H9 (cell line): ENCODE measurements around the gene GLRA2. TPM values are rescaled to one million over a fixed set of nuclear protein-coding genes. Genes with fewer than 3 reads are reported as not detected.

Experiments used
- DNase-seq: peaks from one replicate; pipeline ENCODE4 v3.0.0-alpha.2; 2017
- H2AFZ ChIP-seq: one replicate; pipeline ENCODE4 v1.6.1; 2013; ENCODE audit warnings: mild to moderate bottlenecking, low read length, control low read depth, moderate library complexity
- H2AK5ac ChIP-seq: 2 replicates; pipeline ENCODE4 v1.6.1; 2013; ENCODE audit warnings: low read length, control low read depth, mixed read lengths; ENCODE audit not compliant: insufficient read length
- H2BK120ac ChIP-seq: one replicate; pipeline ENCODE4 v1.6.1; 2013; ENCODE audit warnings: low read depth, mild to moderate bottlenecking, low read length, control low read depth, inconsistent platforms; ENCODE audit not compliant: poor library complexity, severe bottlenecking
- H2BK12ac ChIP-seq: 2 replicates; pipeline ENCODE4 v1.6.1; 2013; ENCODE audit warnings: low read length, control low read depth, mixed read lengths, low read depth; ENCODE audit not compliant: insufficient read length
- H2BK15ac ChIP-seq: 2 replicates; pipeline ENCODE4 v1.6.1; 2013; ENCODE audit warnings: low read depth, low read length, control low read depth
- H2BK20ac ChIP-seq: one replicate; pipeline ENCODE4 v1.6.1; 2013; ENCODE audit warnings: low read depth, mild to moderate bottlenecking, low read length, control low read depth, inconsistent platforms; ENCODE audit not compliant: poor library complexity, severe bottlenecking
- H2BK5ac ChIP-seq: 2 replicates; pipeline ENCODE4 v1.6.1; 2013; ENCODE audit warnings: low read length, control low read depth, mixed read lengths; ENCODE audit not compliant: insufficient read length
- H3K14ac ChIP-seq: 2 replicates; pipeline ENCODE4 v1.6.1; 2013; ENCODE audit warnings: low read length, control low read depth; ENCODE audit not compliant: insufficient read depth
- H3K18ac ChIP-seq: 2 replicates; pipeline ENCODE4 v1.6.1; 2013; ENCODE audit warnings: low read depth, mild to moderate bottlenecking, mixed read lengths, low read length, control low read depth; ENCODE audit not compliant: insufficient read length
- H3K23ac ChIP-seq: 2 replicates; pipeline ENCODE4 v1.6.1; 2013; ENCODE audit warnings: low read length, control low read depth, mixed read lengths, low read depth; ENCODE audit not compliant: insufficient read length
- H3K23me2 ChIP-seq: 2 replicates; pipeline ENCODE4 v1.6.1; 2013; ENCODE audit warnings: low read depth, mild to moderate bottlenecking, mixed read lengths, low read length, control low read depth; ENCODE audit not compliant: insufficient read length, poor library complexity, severe bottlenecking
- H3K27ac ChIP-seq: 2 replicates; pipeline ENCODE4 v1.5.1; 2013; ENCODE audit warnings: low read length, control low read depth, mixed read lengths, low read depth; ENCODE audit not compliant: insufficient read length
- H3K27me3 ChIP-seq: 2 replicates; pipeline ENCODE4 v1.6.1; 2013; ENCODE audit warnings: low read length, control low read depth, inconsistent platforms; ENCODE audit not compliant: insufficient read depth
- H3K4ac ChIP-seq: 2 replicates; pipeline ENCODE4 v1.6.1; 2013; ENCODE audit warnings: low read depth, mild to moderate bottlenecking, control low read depth, inconsistent platforms, low read length, moderate library complexity
- H3K4me1 ChIP-seq: 2 replicates; pipeline ENCODE4 v1.6.1; 2013; ENCODE audit warnings: low read length, control low read depth, inconsistent platforms; ENCODE audit not compliant: insufficient read depth
- H3K4me2 ChIP-seq: 2 replicates; pipeline ENCODE4 v1.6.1; 2013; ENCODE audit warnings: low read length, control low read depth, mixed read lengths; ENCODE audit not compliant: insufficient read length, insufficient read depth
- H3K56ac ChIP-seq: 2 replicates; pipeline ENCODE4 v1.6.1; 2013; ENCODE audit warnings: low read depth, mild to moderate bottlenecking, mixed read lengths, low read length, control low read depth; ENCODE audit not compliant: insufficient read length
- H3K79me1 ChIP-seq: 2 replicates; pipeline ENCODE4 v1.6.1; 2013; ENCODE audit warnings: low read depth, mild to moderate bottlenecking, moderate library complexity, low read length, control low read depth, inconsistent platforms; ENCODE audit not compliant: insufficient read depth, poor library complexity, severe bottlenecking
- H3K79me2 ChIP-seq: 2 replicates; pipeline ENCODE4 v1.6.1; 2013; ENCODE audit warnings: low read length, control low read depth, inconsistent platforms; ENCODE audit not compliant: insufficient read depth
- H3K9ac ChIP-seq: 2 replicates; pipeline ENCODE4 v1.6.1; 2013; ENCODE audit warnings: low read length, control low read depth, mixed read lengths; ENCODE audit not compliant: insufficient read length; ENCODE audit errors: extremely low read depth
- H3K9me3 ChIP-seq: one replicate; pipeline ENCODE4 v1.6.1; 2013; ENCODE audit warnings: low read depth, low read length, inconsistent platforms; ENCODE audit not compliant: control insufficient read depth
- H3T11ph ChIP-seq: one replicate; pipeline ENCODE4 v1.6.1; 2013; ENCODE audit warnings: mild to moderate bottlenecking, low read length, control low read depth, inconsistent platforms
- H4K20me1 ChIP-seq: one replicate; pipeline ENCODE4 v1.6.1; 2013; ENCODE audit not compliant: control insufficient read depth, insufficient read length, insufficient read depth
- H4K5ac ChIP-seq: 2 replicates; pipeline ENCODE4 v1.6.1; 2013; ENCODE audit warnings: low read depth, mild to moderate bottlenecking, mixed read lengths, low read length, control low read depth; ENCODE audit not compliant: insufficient read length
- H4K8ac ChIP-seq: replicated peaks from 2 replicates; pipeline ENCODE4 v1.6.1; 2013; ENCODE audit warnings: low read length, control low read depth, mixed read lengths, low read depth; ENCODE audit not compliant: insufficient read length
- H4K91ac ChIP-seq: 2 replicates; pipeline ENCODE4 v1.6.1; 2013; ENCODE audit warnings: low read depth, mild to moderate bottlenecking, moderate library complexity, mixed read lengths, low read length, control low read depth; ENCODE audit not compliant: insufficient read length
- H3K27ac Mint-ChIP-seq, 3 experiments: 2 replicates in 2 of 3; 3 replicates in 1 of 3; pipeline ENCODE4 v1.8.0; 2020 to 2021; ENCODE audit warnings: mixed read lengths in 3 of 3, mild to moderate bottlenecking in 1 of 3, moderate library complexity in 1 of 3
- H3K27me3 Mint-ChIP-seq: 2 replicates; pipeline ENCODE4 v1.8.0; 2021; ENCODE audit warnings: low read depth, mild to moderate bottlenecking, moderate library complexity, mixed read lengths
- H3K36me3 Mint-ChIP-seq, 3 experiments: 2 replicates in 2 of 3; 3 replicates in 1 of 3; pipeline ENCODE4 v1.8.0; 2020 to 2021; ENCODE audit warnings: low read depth in 3 of 3, mixed read lengths in 3 of 3; ENCODE audit not compliant: insufficient read depth in 1 of 3
- H3K4me1 Mint-ChIP-seq, 2 experiments: 2 replicates each; pipeline ENCODE4 v1.8.0; 2020; ENCODE audit warnings: mixed read lengths in 2 of 2
- H3K4me3 Mint-ChIP-seq, 2 experiments: 2 replicates in 1 of 2; 3 replicates in 1 of 2; pipeline ENCODE4 v1.8.0; 2020 to 2021; ENCODE audit warnings: mild to moderate bottlenecking in 2 of 2, mixed read lengths in 2 of 2, moderate library complexity in 1 of 2
- H3K9me3 Mint-ChIP-seq, 2 experiments: 2 replicates in 1 of 2; 3 replicates in 1 of 2; pipeline ENCODE4 v1.8.0; 2020; ENCODE audit warnings: mild to moderate bottlenecking in 2 of 2, mixed read lengths in 2 of 2, moderate library complexity in 1 of 2
- WGBS: extraction: QIAGEN DNeasy Blood & Tissue Kit; methylation state at CpG from one replicate; pipeline ENCODE4 v1.1.7; 2013; ENCODE audit warnings: missing lambda C conversion rate, low lambda C conversion rate, mixed read lengths; ENCODE audit not compliant: insufficient read length; ENCODE audit errors: extremely low coverage; 5-methylcytosine and 5-hydroxymethylcytosine counted together
- total RNA-seq: library from RNA; stranded (reverse); gene quantifications from 2 replicates; pipeline ENCODE4 v1.2.1, GENCODE V29; 2021
- TF ChIP-seq, protein P1 (sequence below): fragments of 200-600 bp; sonication (generic); conservative IDR thresholded peaks from 3 replicates; pipeline ENCODE4 v1.8.0; 2021; ENCODE audit warnings: antibody characterized with exemption, mild to moderate bottlenecking

GLRA2 gene
- total RNA-seq, 1 experiment from 2014 or later, result not detected

DNA sequence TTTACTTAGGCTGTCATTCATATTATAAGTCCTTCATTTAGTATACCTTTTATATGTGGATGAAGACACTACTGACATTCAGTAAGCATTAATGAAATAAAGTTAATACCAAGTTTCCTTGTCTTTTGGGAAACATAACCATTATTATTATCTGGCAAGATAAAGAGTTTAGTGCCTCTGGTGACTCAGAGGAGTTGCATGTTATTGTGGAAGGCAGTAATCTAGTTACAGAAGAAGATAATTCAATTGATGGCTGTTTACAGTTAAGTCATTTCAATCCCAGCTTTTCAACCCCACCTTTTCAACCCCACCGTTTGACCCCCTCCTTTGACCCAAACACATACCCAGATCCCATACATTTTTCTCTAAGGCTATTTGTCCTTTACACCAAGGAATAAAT lies 199.7 kb downstream of the GLRA2 start:
- WGBS, result no CpG with 5 or more reads among the region's 1 CpG
- Histone ChIP-seq H3K4me2 (no peak overlapping the region), H3K79me2 (no peaks in the 10 kb centered on the region), H3K14ac (no peak overlapping the region), H4K91ac (no peak overlapping the region), H3K9ac (no peak overlapping the region), H4K8ac (no peak overlapping the region), H2BK20ac (no peak overlapping the region), H3K23me2 (no peaks in the 10 kb centered on the region), H2AFZ (no peak overlapping the region), H2AK5ac (no peak overlapping the region), H3K18ac (no peak overlapping the region), H3K4ac (no peak overlapping the region), H2BK5ac (no peak overlapping the region), H3K27me3 (no peaks in the 10 kb centered on the region), H4K5ac (no peak overlapping the region), H2BK120ac (no peak overlapping the region), H3K4me1 (no peaks in the 10 kb centered on the region), H2BK15ac (no peak overlapping the region), H3T11ph (no peak overlapping the region), H3K23ac (no peak overlapping the region), H3K79me1 (no peaks in the 10 kb centered on the region), H2BK12ac (no peak overlapping the region), H3K56ac (no peak overlapping the region), H3K9me3 (no peaks in the 10 kb centered on the region), H3K27ac (no peak overlapping the region), H4K20me1 (no peaks in the 10 kb centered on the region)
- peaks cover 57 to 60% of the 10 kb centered on the region in 2 experiments for H3K9me3 Mint-ChIP-seq
- no peaks in the 10 kb centered on the region; the same call in 1 of the 2 replicates for H3K27me3 Mint-ChIP-seq
- no peak overlapping the region for H3K27ac Mint-ChIP-seq
- no peak overlapping the region for H3K4me3 Mint-ChIP-seq
- TF ChIP-seq, protein P1, sequence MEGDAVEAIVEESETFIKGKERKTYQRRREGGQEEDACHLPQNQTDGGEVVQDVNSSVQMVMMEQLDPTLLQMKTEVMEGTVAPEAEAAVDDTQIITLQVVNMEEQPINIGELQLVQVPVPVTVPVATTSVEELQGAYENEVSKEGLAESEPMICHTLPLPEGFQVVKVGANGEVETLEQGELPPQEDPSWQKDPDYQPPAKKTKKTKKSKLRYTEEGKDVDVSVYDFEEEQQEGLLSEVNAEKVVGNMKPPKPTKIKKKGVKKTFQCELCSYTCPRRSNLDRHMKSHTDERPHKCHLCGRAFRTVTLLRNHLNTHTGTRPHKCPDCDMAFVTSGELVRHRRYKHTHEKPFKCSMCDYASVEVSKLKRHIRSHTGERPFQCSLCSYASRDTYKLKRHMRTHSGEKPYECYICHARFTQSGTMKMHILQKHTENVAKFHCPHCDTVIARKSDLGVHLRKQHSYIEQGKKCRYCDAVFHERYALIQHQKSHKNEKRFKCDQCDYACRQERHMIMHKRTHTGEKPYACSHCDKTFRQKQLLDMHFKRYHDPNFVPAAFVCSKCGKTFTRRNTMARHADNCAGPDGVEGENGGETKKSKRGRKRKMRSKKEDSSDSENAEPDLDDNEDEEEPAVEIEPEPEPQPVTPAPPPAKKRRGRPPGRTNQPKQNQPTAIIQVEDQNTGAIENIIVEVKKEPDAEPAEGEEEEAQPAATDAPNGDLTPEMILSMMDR, result no peak
- H3K36me3 Mint-ChIP-seq, result peaks cover 0 to 6% (median 2%) of the 10 kb centered on the region in 3 experiments; a peak in 2 of 7 replicates
- no peaks in the 10 kb centered on the region for H3K4me1 Mint-ChIP-seq
- no peak for DNase-seq
